PC-3 (cell line): ENCODE results near the gene FZD4. TPM values are rescaled to one million over a fixed set of nuclear protein-coding genes. Genes with fewer than 3 reads are reported as not detected.

ENCODE experiments used
- ATAC-seq: fragments of 200-7000 bp; cut with Tn5 transposase; 2 replicates; pipeline ENCODE4 v1.9.1; 2020; ENCODE audit warnings: mild to moderate bottlenecking, moderate library complexity
- BruUV-seq: library from RNA; stranded (reverse); fragments of 400-500 nt; replicated peaks from 2 replicates; lab custom pipeline; 2021; lab: Mats Ljungman, UMichigan
- CTCF ChIA-PET: fragments of 300-600 bp; sonication (Branson Sonifier 250); formaldehyde crosslinking; loops from one replicate; lab custom pipeline; 2022; ENCODE audit warnings: antibody characterized with exemption; lab: Charles Lee
- POLR2A ChIA-PET: fragments of 300-600 bp; sonication (Branson Sonifier 250); formaldehyde crosslinking; loops from one replicate; lab custom pipeline; 2022; ENCODE audit warnings: antibody characterized with exemption; ENCODE audit not compliant: unreplicated experiment; lab: Charles Lee
- DNase-seq: peaks from one replicate; pipeline ENCODE4 v3.0.0-alpha.2; 2015
- H2AFZ ChIP-seq: fragments of 300-600 bp; sonication (generic); 2 replicates; pipeline ENCODE4 v1.6.0; 2016; ENCODE audit warnings: antibody characterized with exemption, low read length
- H3F3A ChIP-seq: fragments of 300-600 bp; sonication (generic); one replicate; pipeline ENCODE4 v1.6.0; 2017; ENCODE audit warnings: antibody characterized with exemption, low read length, control low read depth, mild to moderate bottlenecking; ENCODE audit not compliant: unreplicated experiment
- H3K27ac ChIP-seq: fragments of 300-600 bp; sonication (generic); 2 replicates; pipeline ENCODE4 v1.5.1; 2016; ENCODE audit warnings: mild to moderate bottlenecking, low read length
- H3K27me3 ChIP-seq: fragments of 300-600 bp; sonication (generic); 2 replicates; pipeline ENCODE4 v1.6.1; 2016; ENCODE audit warnings: low read length, mixed read lengths
- H3K36me3 ChIP-seq: fragments of 300-600 bp; sonication (generic); 2 replicates; pipeline ENCODE4 v1.6.1; 2016; ENCODE audit warnings: low read depth, mixed run types, low read length, mixed read lengths
- H3K4me1 ChIP-seq: fragments of 300-600 bp; sonication (generic); 2 replicates; pipeline ENCODE4 v1.5.1; 2016; ENCODE audit warnings: low read length; ENCODE audit not compliant: insufficient read depth
- H3K4me2 ChIP-seq: fragments of 300-600 bp; sonication (generic); 2 replicates; pipeline ENCODE4 v1.6.0; 2016; ENCODE audit warnings: low read length
- H3K4me3 ChIP-seq: fragments of 300-600 bp; sonication (generic); 2 replicates; pipeline ENCODE4 v1.5.1; 2016; ENCODE audit warnings: mild to moderate bottlenecking, low read length, mixed read lengths
- H3K79me2 ChIP-seq: fragments of 300-600 bp; sonication (generic); 2 replicates; pipeline ENCODE4 v1.6.1; 2017; ENCODE audit warnings: low read length, mixed read lengths
- H3K9ac ChIP-seq: fragments of 300-600 bp; sonication (generic); 2 replicates; pipeline ENCODE4 v1.6.0; 2016; ENCODE audit warnings: mild to moderate bottlenecking, low read length
- H3K9me2 ChIP-seq: fragments of 300-600 bp; sonication (generic); replicated peaks from 2 replicates; pipeline ENCODE4 v1.6.1; 2016; ENCODE audit warnings: mixed run types, low read length, mixed read lengths
- H3K9me3 ChIP-seq: fragments of 300-600 bp; sonication (generic); 2 replicates; pipeline ENCODE4 v1.6.1; 2016; ENCODE audit warnings: low read length, mixed read lengths
- H4K20me1 ChIP-seq: fragments of 300-600 bp; sonication (generic); 2 replicates; pipeline ENCODE4 v1.6.1; 2016; ENCODE audit warnings: low read length, mixed read lengths
- CTCF ChIP-seq: fragments of 300-600 bp; sonication (generic); conservative IDR thresholded peaks from 2 replicates; pipeline ENCODE4 v1.5.1; 2017; ENCODE audit warnings: antibody characterized with exemption, low read depth, mild to moderate bottlenecking, low read length
- EZH2 ChIP-seq: fragments of 300-600 bp; sonication (generic); IDR thresholded peaks from one replicate; pipeline ENCODE4 v1.6.1; 2017; ENCODE audit warnings: antibody characterized with exemption, mild to moderate bottlenecking, low read length; ENCODE audit not compliant: unreplicated experiment
- EZH2phosphoT487 ChIP-seq: fragments of 300-600 bp; sonication (generic); IDR thresholded peaks from 2 replicates; pipeline ENCODE4 v1.6.1; 2018; ENCODE audit warnings: mild to moderate bottlenecking, antibody characterized with exemption, low read length, borderline replicate concordance
- intact Hi-C: fragments of 100-400 bp; cut with micrococcal nuclease; formaldehyde crosslinking; loops from 2 replicates; pipeline ENCODE4 v1.9.0; 2023
- total RNA-seq: library from RNA; depleted of rRNA; stranded (reverse); fragments of >200 nt; gene quantifications from 2 replicates; pipeline ENCODE4 v1.2.3, GENCODE V29; 2014

FZD4 gene
- total RNA-seq, 1 experiment from 2014 or later, result 17.7 TPM

GRCh38 chr11:86951706-86952105 is 3.5 kb downstream of the FZD4 start:
- ATAC-seq (no peak), DNase-seq (no peak)
- H2AFZ ChIP-seq, result no peak overlapping the region
- peaks cover 45% of the 10 kb centered on the region for H3K4me1 ChIP-seq
- H3F3A ChIP-seq, result no peaks in the 10 kb centered on the region
- 0 out of 2 replicates have a peak overlapping the region, but pooled peaks have one; percentile 2 for H3K4me3 ChIP-seq
- no peak overlapping the region for H3K27ac ChIP-seq
- H3K36me3 ChIP-seq, result peaks cover 14% of the 10 kb centered on the region
- no peak overlapping the region for H3K4me2 ChIP-seq
- BruUV-seq, result no TSS peak
- intact Hi-C loops, result no loop called here
- no peaks in the 10 kb centered on the region for H3K9me2 ChIP-seq
- ChIA-PET CTCF (no interaction called here), POLR2A (no interaction called here)
- no peak overlapping the region for H3K9ac ChIP-seq
- no peak for TF ChIP-seq CTCF
- TF ChIP-seq EZH2phosphoT487, result no peak
- no peak for TF ChIP-seq EZH2
- H3K9me3 ChIP-seq, result no peaks in the 10 kb centered on the region
- no peaks in the 10 kb centered on the region; the same call in 1 of the 2 replicates for H4K20me1 ChIP-seq
- no peaks in the 10 kb centered on the region for H3K27me3 ChIP-seq
- H3K79me2 ChIP-seq, result peaks cover 65% of the 10 kb centered on the region

- Histone ChIP-seq H3F3A (no peaks in the 10 kb centered on the region), H3K9me3 (no peaks in the 10 kb centered on the region), H3K27me3 (no peaks in the 10 kb centered on the region), H3K4me1 (peaks cover 41% of the 10 kb centered on the region), H3K9ac (no peak overlapping the region), H3K4me2 (0 out of 2 replicates have a peak overlapping the region, but pooled peaks have one; percentile 2), H3K4me3 (peak overlapping the region; percentile 1; the same call in 1 of the 2 replicates), H3K9me2 (no peaks in the 10 kb centered on the region), H2AFZ (no peak overlapping the region), H4K20me1 (no peaks in the 10 kb centered on the region; the same call in 1 of the 2 replicates), H3K79me2 (peaks cover 65% of the 10 kb centered on the region), H3K36me3 (peaks cover 14% of the 10 kb centered on the region), H3K27ac (peak overlapping the region; percentile 0; the same call in 1 of the 2 replicates)
- CTCF ChIA-PET, result no interaction called here
- intact Hi-C loops, result no loop called here
- DNase-seq (no peak), ATAC-seq (no peak)
- BruUV-seq, result no TSS peak
- POLR2A ChIA-PET, result interaction anchor here (0.6 kb wide), 1 partner anchor 34 kb away, joined by 15 read pairs; no protein-coding TSS in a partner anchor
- no peak for TF ChIP-seq EZH2
- TF ChIP-seq EZH2phosphoT487, result no peak
- TF ChIP-seq CTCF, result no peak
Measured at GRCh38 chr11:86950661-86950995, 4.6 kb downstream of the FZD4 start.

- no peaks in the 10 kb centered on the region for H3F3A ChIP-seq
- peaks cover 41% of the 10 kb centered on the region for H3K4me1 ChIP-seq
- intact Hi-C loops, result no loop called here
- H4K20me1 ChIP-seq, result no peaks in the 10 kb centered on the region; the same call in 1 of the 2 replicates
- peaks cover 65% of the 10 kb centered on the region for H3K79me2 ChIP-seq
- H3K9me3 ChIP-seq, result no peaks in the 10 kb centered on the region
- H3K36me3 ChIP-seq, result peaks cover 14% of the 10 kb centered on the region
- peak; percentile 24 for DNase-seq
- no TSS peak for BruUV-seq
- no peak for ATAC-seq
- H3K9me2 ChIP-seq, result no peaks in the 10 kb centered on the region
- CTCF ChIA-PET, result no interaction called here
- POLR2A ChIA-PET, result interaction anchor here (0.6 kb wide), 1 partner anchor 33 kb away, joined by 15 read pairs; no protein-coding TSS in a partner anchor
- no peaks in the 10 kb centered on the region for H3K27me3 ChIP-seq
- H3K4me3 ChIP-seq, result peak overlapping the region; percentile 1; the same call in 1 of the 2 replicates
- H3K4me2 ChIP-seq, result 0 out of 2 replicates have a peak overlapping the region, but pooled peaks have one; percentile 2
- H3K9ac ChIP-seq, result no peak overlapping the region
- no peak overlapping the region for H2AFZ ChIP-seq
- H3K27ac ChIP-seq, result peak overlapping the region; percentile 0; the same call in 1 of the 2 replicates
- TF ChIP-seq EZH2 (no peak), CTCF (no peak), EZH2phosphoT487 (no peak)
Measured at GRCh38 chr11:86949995-86950660, 5.1 kb downstream of the FZD4 start.
